Measurements from ENCODE around the gene ACOXL.
"Not testable (repeated sequence)": the region's sequence is repeated elsewhere in the genome, so short reads cannot be mapped to it uniquely, and the experiment has no call there.

Gene ACOXL

GRCh38 chr2:111044066-111044465 is 311.7 kb downstream of the ACOXL start:
- DNase-seq, result no peak

DNA sequence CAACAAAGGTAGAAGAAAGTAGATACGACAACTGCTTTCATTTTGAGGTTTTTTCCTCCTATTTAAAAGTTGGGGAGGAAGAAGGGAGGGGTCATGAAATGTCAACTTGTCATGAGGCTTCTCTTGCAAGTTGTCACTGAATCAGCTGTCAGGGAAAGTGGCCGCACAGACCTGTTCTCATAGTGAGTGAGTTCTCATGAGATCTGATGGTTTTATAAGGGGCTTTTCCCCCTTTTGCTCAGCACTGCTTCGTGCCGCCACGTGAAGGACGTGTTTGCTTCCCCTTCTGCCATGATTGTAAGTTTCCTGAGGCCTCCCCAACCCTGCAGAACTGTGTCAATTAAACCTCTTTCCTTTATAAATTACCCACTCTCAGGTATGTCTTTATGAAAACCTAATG is 312.9 kb downstream of the ACOXL start:
- DNase-seq, result not testable (repeated sequence)

DNA sequence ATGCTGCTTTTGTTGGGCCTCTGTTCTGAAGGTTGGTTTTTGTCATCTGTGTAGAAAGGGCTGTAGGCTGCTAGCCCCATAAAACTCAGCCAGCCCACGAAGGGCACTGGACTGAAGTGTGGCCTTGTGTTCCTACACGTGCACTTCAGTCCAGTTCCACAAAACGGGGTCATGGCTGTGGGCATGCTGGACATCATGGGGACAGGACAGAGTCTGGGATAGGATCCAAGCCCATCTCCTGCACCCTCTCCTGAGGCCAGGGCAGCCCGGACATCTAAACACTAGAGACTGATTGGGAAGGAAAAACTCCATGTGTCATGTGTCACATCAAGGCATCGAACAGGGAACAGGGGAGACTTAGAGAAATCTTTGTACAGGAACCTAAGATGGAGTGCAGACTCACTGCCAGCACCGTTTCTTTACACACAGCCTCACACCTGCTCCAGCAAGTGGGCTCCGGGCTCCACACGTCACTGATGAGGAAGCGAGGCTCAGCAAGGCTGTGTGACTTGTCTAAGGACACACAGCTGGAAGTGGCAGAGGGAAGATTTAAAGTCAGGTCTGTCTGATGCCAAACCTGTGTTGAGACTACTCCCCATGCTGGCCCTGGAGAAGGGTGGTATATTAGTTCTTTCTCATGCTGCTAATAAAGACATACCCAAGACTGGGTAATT is 313.5 kb downstream of the ACOXL start:
- DNase-seq, result no peak

DNA sequence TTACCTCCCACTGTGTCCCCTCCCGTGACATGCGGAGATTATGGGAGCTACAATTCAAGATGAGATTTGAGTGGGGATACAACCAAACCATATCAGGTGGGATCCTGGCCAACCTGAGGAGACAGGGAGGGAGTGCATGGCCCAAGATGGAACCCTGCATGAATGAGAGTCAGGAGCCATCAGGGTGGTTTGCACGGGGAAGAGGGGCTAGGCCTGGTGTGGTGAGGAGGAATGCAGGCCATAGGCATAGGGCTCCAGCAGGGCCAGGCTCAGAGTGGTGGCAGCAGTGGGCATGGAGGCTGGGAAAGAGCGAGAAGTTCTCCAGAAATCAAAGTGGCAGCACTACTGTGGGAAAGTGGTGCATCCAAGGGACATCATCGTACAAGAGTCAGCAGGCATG is 314.3 kb downstream of the ACOXL start:
- no peak for DNase-seq

- DNase-seq, result no peak
Observed at GRCh38 chr2:111048856-111049768, 316.7 kb downstream of the ACOXL start.

- no peak for DNase-seq
Observed at GRCh38 chr2:111049792-111050640, 317.6 kb downstream of the ACOXL start.

- no peak for DNase-seq
Observed at GRCh38 chr2:111050701-111051376, 318.5 kb downstream of the ACOXL start.

DNA sequence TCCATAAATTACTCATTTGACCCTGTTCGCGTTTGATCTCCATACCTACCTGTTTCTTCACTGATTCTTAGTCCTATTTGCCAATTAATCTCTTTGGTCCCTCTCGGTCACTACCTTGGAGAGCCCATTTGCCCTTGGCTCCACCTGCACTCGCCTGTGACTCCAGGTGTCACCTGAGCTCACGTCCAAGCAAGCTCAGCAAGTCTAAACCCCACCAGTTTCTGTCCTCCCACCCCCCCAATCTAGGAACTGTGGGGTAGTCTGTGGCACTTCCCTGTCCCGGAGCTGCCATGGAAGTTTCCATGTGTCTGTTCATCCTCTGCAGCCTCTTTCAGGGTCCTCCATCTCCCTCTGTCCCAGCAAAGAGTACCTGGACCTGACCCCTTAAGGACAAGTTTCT is 320.2 kb downstream of the ACOXL start:
- DNase-seq, result no peak

GRCh38 chr2:111053266-111053665 is 320.9 kb downstream of the ACOXL start:
- DNase-seq, result no peak

DNA sequence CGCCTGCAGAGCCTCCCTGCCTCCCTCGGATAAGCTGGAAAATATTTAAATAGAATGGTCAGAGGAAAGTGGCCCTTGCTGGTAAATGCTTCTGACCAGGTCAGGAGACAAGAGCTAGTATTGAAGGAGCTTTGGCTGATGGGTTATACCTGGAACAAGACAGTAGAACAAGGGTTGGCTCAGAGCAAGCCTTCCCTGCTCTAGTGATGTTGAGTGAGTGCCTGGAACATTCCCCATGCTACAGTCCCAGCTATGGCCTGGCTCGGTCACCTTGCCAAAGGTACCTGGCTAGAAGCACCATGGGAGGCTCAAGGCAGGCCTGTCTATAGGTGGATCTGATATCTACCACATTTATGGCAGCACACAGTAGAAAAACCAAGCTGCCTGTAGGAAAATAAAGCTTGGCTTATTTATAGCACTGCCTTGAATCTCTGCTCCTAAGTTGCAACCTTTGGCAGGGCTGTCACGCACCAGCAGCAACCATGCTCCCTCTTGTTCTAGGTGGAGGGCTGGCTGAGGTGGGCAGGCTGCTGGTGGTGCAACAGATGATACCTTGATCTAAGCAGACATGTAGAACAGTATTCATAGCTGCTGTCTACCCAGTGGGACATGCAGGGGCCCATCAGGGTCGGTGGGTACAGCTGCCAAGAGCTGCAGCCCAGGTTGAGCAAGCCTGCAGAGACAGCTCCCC is 321.6 kb downstream of the ACOXL start:
- DNase-seq, result no peak

GRCh38 chr2:111054791-111055691 is 322.7 kb downstream of the ACOXL start:
- no peak for DNase-seq

- no peak for DNase-seq
Observed at GRCh38 chr2:111055735-111056134, 323.4 kb downstream of the ACOXL start.

GRCh38 chr2:111057045-111057444 is 324.7 kb downstream of the ACOXL start:
- DNase-seq, result no peak

- DNase-seq, result no peak
Observed at GRCh38 chr2:111057721-111058120, 325.3 kb downstream of the ACOXL start.

DNA sequence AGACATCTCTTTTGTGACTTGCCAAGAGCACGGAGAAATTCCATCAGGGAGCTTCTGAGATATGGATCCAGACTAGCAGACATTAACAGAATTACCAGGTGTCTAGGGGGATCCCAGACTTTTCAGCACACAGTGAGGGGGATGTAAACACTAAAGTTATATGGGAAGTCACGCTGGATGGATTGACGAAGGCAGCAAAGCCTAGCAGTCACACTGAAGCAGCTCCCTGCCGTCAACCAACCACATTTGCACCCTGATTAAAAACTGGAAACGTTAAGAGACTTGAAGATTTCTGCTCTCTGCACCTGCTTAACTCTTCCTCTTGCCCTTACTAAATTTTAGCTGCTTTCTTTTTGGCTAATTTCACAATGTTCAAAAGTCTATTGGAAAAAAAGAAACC is 325.9 kb downstream of the ACOXL start:
- DNase-seq, result no peak

DNA sequence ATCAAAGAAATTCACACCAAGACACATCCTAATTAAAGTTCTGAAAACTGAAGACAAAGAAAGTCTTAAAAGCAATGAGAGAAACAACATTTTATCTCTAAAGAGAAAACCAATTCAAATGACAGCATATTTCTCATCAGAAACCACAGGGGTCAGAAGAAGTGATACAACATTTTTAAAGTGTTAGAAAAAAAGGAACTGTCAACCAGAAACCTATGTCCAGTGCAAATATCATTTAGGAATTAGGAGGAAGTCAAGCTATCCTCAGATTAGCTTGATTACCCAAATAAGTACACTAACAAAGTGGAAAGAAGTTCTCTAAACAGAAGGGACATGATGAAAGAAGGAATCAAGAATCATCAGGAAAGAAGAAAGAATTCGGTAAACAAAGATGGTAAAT is 328.8 kb downstream of the ACOXL start:
- DNase-seq, result no peak

DNA sequence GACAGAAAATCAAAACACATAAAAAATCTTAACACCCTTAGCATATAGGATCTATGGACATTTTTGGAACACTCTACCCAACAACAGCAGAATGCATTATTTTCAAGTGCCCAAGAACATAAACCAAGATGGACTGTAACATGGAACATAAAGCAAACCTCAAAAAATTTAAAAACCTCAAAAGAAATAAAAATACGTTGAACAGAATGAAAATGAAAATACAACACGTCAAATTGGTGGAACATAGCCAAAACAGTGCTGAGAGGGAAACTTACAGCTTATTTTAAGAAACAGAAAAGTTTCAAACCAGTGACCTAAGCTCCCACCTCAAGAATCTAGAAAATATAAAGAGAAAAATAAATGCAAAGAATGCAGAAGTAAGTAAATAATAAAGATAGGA is 330.0 kb downstream of the ACOXL start:
- DNase-seq, result no peak

GRCh38 chr2:111066062-111066593 is 333.8 kb downstream of the ACOXL start:
- DNase-seq, result no peak

GRCh38 chr2:111068435-111069058 is 336.2 kb downstream of the ACOXL start:
- no peak for DNase-seq

- DNase-seq, result no peak
Observed at GRCh38 chr2:111069722-111070121, 337.3 kb downstream of the ACOXL start.
